Activated CD4-positive, alpha-beta T cell treated with anti-CD3 and anti-CD28 coated beads for 36 hours (primary cell): ENCODE results near the gene REPS1. TPM values are rescaled to one million over a fixed set of nuclear protein-coding genes. Genes with fewer than 3 reads are reported as not detected.
"Not testable (repeated sequence)": the region's sequence is repeated elsewhere in the genome, so short reads cannot be mapped to it uniquely, and the experiment has no call there.

ENCODE experiments used
- ATAC-seq: fragments of 200-7000 bp; cut with Tn5 transposase; one replicate; pipeline ENCODE4 v1.10.0; 2021; ENCODE audit warnings: mild to moderate bottlenecking, moderate library complexity
- CTCF ChIA-PET: fragments of 350-600 bp; sonication (Branson Sonifier 250); formaldehyde crosslinking; loops from one replicate; lab custom pipeline; 2021; ENCODE audit warnings: antibody characterized with exemption; lab: Charles Lee
- POLR2A ChIA-PET: fragments of 350-600 bp; sonication (Branson Sonifier 250); formaldehyde crosslinking; loops from one replicate; lab custom pipeline; 2021; ENCODE audit warnings: antibody characterized with exemption, inconsistent platforms; lab: Charles Lee
- DNase-seq: peaks from one replicate; pipeline ENCODE4 v3.0.0-alpha.2; 2020
- H3K27ac Mint-ChIP-seq: one replicate; pipeline ENCODE4 v1.8.0; 2021; ENCODE audit warnings: mixed read lengths
- H3K27me3 Mint-ChIP-seq: one replicate; pipeline ENCODE4 v1.8.0; 2021; ENCODE audit warnings: mixed read lengths
- H3K36me3 Mint-ChIP-seq: one replicate; pipeline ENCODE4 v1.8.0; 2021; ENCODE audit warnings: low read depth, mixed read lengths
- H3K4me1 Mint-ChIP-seq: one replicate; pipeline ENCODE4 v1.8.0; 2021; ENCODE audit warnings: mixed read lengths
- H3K4me3 Mint-ChIP-seq: one replicate; pipeline ENCODE4 v1.8.0; 2021; ENCODE audit warnings: mild to moderate bottlenecking, moderate library complexity, mixed read lengths
- H3K9me3 Mint-ChIP-seq: one replicate; pipeline ENCODE4 v1.8.0; 2021; ENCODE audit warnings: low read depth, mixed read lengths
- intact Hi-C, 2 experiments: fragments of 100-400 bp; cut with DNase I in 1 of 2; cut with micrococcal nuclease in 1 of 2; formaldehyde crosslinking; loops; one replicate each; pipeline versions ENCODE4 v1.14.2 to v1.15.1; 2022 to 2024; cut with DNase I, micrococcal nuclease
- total RNA-seq, 2 experiments: library from RNA; stranded (reverse); gene quantifications; one replicate each; pipeline ENCODE4 v1.2.3, GENCODE V29; 2021

The REPS1 gene, protein sequence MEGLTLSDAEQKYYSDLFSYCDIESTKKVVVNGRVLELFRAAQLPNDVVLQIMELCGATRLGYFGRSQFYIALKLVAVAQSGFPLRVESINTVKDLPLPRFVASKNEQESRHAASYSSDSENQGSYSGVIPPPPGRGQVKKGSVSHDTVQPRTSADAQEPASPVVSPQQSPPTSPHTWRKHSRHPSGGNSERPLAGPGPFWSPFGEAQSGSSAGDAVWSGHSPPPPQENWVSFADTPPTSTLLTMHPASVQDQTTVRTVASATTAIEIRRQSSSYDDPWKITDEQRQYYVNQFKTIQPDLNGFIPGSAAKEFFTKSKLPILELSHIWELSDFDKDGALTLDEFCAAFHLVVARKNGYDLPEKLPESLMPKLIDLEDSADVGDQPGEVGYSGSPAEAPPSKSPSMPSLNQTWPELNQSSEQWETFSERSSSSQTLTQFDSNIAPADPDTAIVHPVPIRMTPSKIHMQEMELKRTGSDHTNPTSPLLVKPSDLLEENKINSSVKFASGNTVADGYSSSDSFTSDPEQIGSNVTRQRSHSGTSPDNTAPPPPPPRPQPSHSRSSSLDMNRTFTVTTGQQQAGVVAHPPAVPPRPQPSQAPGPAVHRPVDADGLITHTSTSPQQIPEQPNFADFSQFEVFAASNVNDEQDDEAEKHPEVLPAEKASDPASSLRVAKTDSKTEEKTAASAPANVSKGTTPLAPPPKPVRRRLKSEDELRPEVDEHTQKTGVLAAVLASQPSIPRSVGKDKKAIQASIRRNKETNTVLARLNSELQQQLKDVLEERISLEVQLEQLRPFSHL
- total RNA-seq, result 10 to 100 TPM; 60.3 to 90.9 TPM

DNA sequence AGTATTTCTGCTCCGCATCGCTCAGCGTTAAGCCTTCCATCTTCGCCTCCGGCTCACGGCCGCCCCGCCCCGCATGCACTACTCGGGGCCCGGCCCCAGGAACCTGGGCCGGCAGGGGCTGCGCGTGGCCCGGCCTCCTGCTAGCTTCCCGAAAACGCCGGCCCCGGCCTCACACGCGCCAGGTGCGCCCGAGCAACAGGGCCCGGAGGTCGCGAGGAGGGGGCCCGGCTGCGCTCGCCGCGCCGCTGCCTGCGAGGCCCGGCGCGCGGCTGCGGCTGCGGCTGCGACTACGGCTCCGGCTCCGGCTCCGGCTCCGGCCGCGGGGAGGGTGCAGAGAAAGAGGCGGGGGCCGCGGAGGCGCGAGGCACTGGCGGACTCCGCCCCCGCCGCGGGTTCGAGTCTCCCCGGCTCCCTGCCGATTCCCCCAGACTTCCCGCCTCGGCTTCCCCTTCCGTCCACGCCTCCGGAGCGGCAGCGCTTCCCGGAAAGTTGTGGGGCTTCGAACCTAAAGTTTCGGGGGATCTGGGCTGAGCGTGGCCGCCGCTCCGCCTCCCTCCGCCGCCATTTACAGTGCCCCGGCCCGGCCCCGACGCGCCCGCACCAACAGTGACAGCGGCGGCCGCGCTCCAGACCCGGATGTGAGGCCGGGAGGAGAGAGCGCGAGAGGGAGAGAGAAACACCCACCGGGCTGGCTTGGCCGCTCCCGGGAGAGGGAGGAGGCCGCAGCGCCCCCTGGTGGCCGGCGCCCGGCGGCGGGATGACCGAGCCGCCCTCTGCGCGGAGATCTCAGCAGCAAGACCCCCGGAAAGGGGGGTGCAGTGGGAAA is at the start of gene REPS1:
REPS1 (minus strand) TSS at position 611 of the 826 bp plus-strand sequence; CDS start at position 40, 571 bp downstream.
- peaks cover 2% of the 10 kb centered on the region for H3K36me3 Mint-ChIP-seq
- H3K27ac Mint-ChIP-seq, result peak within 1 kb of the TSS; percentile 91
- CTCF ChIA-PET, result interaction anchor here (0.7 to 3.3 kb wide), 12 partner anchors 11 to 377 kb away, joined by 3 to 18 read pairs (median 6); no protein-coding TSS in a partner anchor
- no peaks in the 10 kb centered on the region for H3K9me3 Mint-ChIP-seq
- peaks cover 6% of the 10 kb centered on the region for H3K4me1 Mint-ChIP-seq
- ATAC-seq (peak; percentile 96), DNase-seq (peak; percentile 95)
- POLR2A ChIA-PET, result interaction anchor here (1.1 to 1.4 kb wide), 2 partner anchors 12 to 214 kb away, joined by 4 read pairs; partner anchors contain the start of gene CCDC28A
- H3K27me3 Mint-ChIP-seq, result no peaks in the 10 kb centered on the region
- intact Hi-C loops, result loop anchor here (1.0 to 10.0 kb wide), 13 partner anchors 40 to 583 kb away; partner anchors contain the start of genes ABRACL (in 2 of the 2), CITED2 (in 2 of the 2), CCDC28A (in 1 of the 2) and HEBP2 (in 1 of the 2)
- H3K4me3 Mint-ChIP-seq, result peak within 1 kb of the TSS; percentile 87

DNA sequence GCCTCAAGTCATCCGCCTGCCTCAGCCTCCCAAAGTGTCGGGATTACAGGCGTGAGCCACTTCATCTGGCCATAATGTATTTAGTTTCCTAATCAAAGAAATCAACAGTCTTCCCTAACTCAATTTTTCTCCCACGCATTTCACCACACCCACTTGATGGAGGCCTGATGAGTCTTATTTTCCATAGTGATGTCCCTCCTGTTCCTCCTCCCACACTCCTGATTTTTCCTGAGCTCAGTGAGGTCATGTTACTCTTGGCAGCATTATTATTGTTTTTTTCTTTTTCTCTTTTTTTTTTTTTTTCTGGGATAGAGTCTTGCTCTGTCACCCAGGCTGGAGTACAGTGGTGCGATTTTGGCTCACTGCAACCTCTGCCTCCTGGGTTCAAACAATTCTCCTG is 49.4 kb upstream of the REPS1 start:
- no peaks in the 10 kb centered on the region for H3K9me3 Mint-ChIP-seq
- ATAC-seq (no peak), DNase-seq (no peak)
- intact Hi-C loops, result no loop called here
- peaks cover 74% of the 10 kb centered on the region for H3K36me3 Mint-ChIP-seq
- ChIA-PET POLR2A (interaction anchor here (0.6 kb wide), 1 partner anchor 129 kb away, joined by 4 read pairs; no protein-coding TSS in a partner anchor), CTCF (interaction anchor here (1.1 to 1.3 kb wide), 2 partner anchors 16 to 327 kb away, joined by 3 to 4 read pairs; no protein-coding TSS in a partner anchor)
- no peak overlapping the region for H3K27ac Mint-ChIP-seq
- peaks cover 36% of the 10 kb centered on the region for H3K4me1 Mint-ChIP-seq
- H3K27me3 Mint-ChIP-seq, result no peaks in the 10 kb centered on the region
- no peak overlapping the region for H3K4me3 Mint-ChIP-seq

DNA sequence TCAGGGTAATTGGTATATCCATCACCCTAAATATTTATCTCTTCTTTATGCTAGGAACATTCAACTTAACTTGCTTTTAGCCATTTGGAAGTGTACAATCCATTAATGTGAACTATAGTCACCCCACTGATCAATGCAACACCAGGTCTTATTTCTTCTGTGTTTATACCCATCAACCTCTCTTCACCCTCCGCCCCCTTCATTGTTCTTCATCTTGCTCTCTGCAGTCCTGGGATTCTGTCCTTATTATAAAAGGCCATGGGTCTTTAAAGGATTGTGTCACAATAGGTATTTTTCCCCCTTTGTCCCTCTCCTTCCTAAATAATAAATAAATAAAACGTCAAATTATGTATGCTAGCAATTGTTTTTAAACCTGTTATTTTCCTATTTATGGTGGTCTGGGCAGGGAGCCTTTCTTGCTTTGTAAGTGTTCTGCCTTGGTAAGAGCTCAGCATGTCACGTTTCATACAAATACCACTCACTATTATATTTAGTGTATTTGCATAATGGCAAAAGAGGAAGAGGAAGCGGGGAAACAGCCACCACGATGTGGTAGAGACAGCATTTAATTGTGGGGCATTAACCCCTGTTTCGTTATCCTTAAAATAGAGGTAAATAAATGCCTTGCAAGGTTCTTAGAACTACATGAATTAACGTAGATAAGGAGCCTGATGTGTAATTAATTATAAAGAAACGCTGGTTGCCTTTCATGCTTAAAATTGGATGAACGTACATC is 42.3 kb upstream of the REPS1 start:
- Mint-ChIP-seq H3K9me3 (no peaks in the 10 kb centered on the region), H3K4me1 (peaks cover 28% of the 10 kb centered on the region), H3K4me3 (no peak overlapping the region), H3K27ac (no peak overlapping the region), H3K27me3 (no peaks in the 10 kb centered on the region), H3K36me3 (peaks cover 25% of the 10 kb centered on the region)
- ATAC-seq (no peak), DNase-seq (peak; percentile 30)
- ChIA-PET CTCF (interaction anchor here (1.0 to 1.4 kb wide), 3 partner anchors 11 to 81 kb away, joined by 3 to 4 read pairs (median 3); no protein-coding TSS in a partner anchor), POLR2A (no interaction called here)
- intact Hi-C loops, result loop anchor here in 1 of 2 experiments (5.0 kb wide), 1 partner anchor 82 kb away; no protein-coding TSS in a partner anchor

DNA sequence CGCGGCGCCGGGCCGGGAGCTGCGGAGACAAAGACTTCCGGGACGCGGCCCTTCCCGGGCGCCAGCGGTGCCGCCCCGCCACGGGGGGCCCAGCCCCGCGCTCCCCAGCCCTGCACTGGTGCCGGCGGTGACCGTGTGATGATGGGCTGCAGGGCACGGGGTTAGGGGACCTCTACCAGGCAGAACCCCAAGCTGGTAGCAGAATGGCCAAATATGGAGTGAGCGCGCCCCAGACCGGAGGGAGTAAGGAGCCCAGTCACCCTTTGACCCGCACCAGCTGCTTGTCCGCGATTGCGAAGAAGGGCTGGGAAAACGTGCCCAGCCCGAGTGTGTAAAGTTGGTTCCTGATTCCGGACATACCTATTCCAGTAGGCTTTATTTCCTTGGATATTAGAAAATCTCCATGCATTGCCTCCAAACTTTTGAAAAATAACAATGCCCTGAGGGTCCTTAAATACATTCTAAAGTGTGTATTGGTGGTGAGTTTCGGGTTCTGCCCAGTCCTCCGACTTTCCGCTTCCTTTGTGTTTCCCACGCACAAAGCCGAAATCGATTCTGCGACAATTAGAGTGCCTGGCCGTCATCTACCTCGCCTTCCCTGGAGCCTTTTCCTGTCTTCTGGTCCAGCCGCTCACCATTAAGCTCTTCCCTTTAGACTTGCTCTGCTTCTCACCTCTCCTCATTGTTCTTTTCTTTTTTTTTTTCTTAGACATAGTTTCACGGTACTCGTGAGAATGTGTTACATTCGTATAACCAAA is 41.6 kb upstream of the REPS1 start:
- Mint-ChIP-seq H3K36me3 (peaks cover 18% of the 10 kb centered on the region), H3K27me3 (no peaks in the 10 kb centered on the region), H3K4me3 (no peak overlapping the region), H3K4me1 (peaks cover 28% of the 10 kb centered on the region), H3K9me3 (no peaks in the 10 kb centered on the region), H3K27ac (no peak overlapping the region)
- ChIA-PET CTCF (interaction anchor here (1.0 kb wide), 2 partner anchors 10 to 214 kb away, joined by 3 read pairs; no protein-coding TSS in a partner anchor), POLR2A (interaction anchor here (0.8 to 1.1 kb wide), 2 partner anchors 107 to 346 kb away, joined by 3 read pairs; no protein-coding TSS in a partner anchor)
- peak; percentile 5 for ATAC-seq
- intact Hi-C loops, result loop anchor here (2.0 to 5.0 kb wide), 9 partner anchors 71 to 343 kb away; partner anchors contain the start of genes CITED2 (in 1 of the 2) and TXLNB (in 1 of the 2)
- peak; percentile 48 for DNase-seq

DNA sequence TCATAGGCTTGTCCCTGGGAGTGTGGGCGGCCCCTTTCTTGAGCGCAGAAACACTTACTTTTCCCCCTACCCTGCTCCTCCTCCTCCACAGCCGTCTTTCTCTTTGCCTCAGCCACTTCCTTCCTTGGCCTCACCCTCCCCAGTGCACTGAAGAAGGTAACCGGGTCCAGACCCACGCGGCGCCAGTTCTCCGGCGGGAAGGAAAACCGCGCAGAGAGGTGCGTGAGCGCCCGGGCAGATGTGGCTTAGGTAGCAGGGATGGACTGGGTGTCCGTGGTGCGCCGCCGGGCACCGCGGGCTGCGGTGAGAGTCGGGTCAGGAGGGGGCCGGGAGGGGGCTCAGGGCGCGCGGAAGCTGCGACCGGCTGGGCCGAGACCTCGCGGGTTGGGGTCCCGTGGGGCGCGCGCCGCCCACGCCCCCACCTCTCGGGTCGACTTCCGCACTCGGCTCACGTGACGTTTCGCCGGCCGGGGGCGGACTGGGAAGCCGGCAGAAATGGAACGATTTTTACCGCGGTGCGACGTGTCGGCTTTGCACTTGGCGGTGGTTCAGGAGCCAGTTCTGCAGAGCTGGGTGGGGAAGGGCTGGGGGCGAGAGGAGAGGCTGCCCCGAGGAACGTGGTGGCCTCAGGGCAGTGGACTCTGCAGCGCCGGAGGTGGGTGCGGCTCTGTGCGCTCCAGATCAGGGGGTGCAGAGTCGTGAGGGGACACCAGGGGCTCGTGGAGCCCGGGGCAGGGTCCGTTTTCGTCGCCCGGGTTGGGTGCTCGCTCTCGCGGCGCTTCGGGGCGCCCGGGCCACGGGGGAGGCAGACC is 40.8 kb upstream of the REPS1 start, which contains the start of gene ABRACL:
ABRACL (plus strand) TSS at position 88 of the 812 bp plus-strand sequence. CDS start 5,416 bp downstream, outside the sequence.
- peak within 1 kb of the TSS; percentile 93 for H3K27ac Mint-ChIP-seq
- no peaks in the 10 kb centered on the region for H3K27me3 Mint-ChIP-seq
- ChIA-PET CTCF (interaction anchor here (1.0 kb wide), 1 partner anchor 213 kb away, joined by 3 read pairs; no protein-coding TSS in a partner anchor), POLR2A (interaction anchor here (0.8 to 1.1 kb wide), 2 partner anchors 108 to 346 kb away, joined by 3 read pairs; no protein-coding TSS in a partner anchor)
- peaks cover 23% of the 10 kb centered on the region for H3K4me1 Mint-ChIP-seq
- intact Hi-C loops, result loop anchor here (1.0 to 5.0 kb wide), 16 partner anchors 31 to 345 kb away; partner anchors contain the start of genes CITED2 (in 2 of the 2), REPS1 (in 2 of the 2), CCDC28A (in 1 of the 2) and TXLNB (in 1 of the 2)
- H3K36me3 Mint-ChIP-seq, result peaks cover 11% of the 10 kb centered on the region
- ATAC-seq (peak; percentile 85), DNase-seq (peak; percentile 93)
- H3K4me3 Mint-ChIP-seq, result no peak within 1 kb of the TSS
- no peaks in the 10 kb centered on the region for H3K9me3 Mint-ChIP-seq

DNA sequence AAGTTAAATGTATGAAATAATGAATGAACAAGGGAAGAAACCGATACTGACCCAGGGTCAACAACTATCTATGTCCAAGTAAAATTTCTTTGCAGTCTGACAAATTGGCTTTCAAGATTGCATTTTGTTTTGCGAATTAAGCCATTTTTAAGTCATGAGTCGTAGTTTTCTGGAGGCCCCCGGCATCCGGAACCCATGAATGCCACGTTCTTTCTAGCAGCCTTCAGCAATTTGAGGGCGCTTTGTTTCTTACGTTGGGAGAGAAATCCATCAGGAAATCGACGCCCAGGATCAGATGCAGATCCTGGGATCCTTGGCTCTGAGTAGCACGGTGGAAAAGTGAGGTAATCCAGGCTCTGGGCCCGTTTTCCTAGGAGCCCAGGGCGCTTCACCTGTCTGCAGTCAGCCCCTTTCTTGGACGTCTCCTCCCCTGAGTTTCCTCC is 40.2 kb upstream of the REPS1 start:
- ChIA-PET POLR2A (no interaction called here), CTCF (interaction anchor here (1.0 kb wide), 1 partner anchor 74 kb away, joined by 4 read pairs; no protein-coding TSS in a partner anchor)
- Mint-ChIP-seq H3K36me3 (peaks cover 5% of the 10 kb centered on the region), H3K4me3 (no peak overlapping the region), H3K9me3 (no peaks in the 10 kb centered on the region), H3K27me3 (no peaks in the 10 kb centered on the region), H3K27ac (peak overlapping the region; percentile 93), H3K4me1 (peaks cover 17% of the 10 kb centered on the region)
- ATAC-seq (peak; percentile 11), DNase-seq (no peak)
- intact Hi-C loops, result loop anchor here (1.0 to 5.0 kb wide), 16 partner anchors 32 to 346 kb away; partner anchors contain the start of genes CITED2 (in 2 of the 2), REPS1 (in 2 of the 2), CCDC28A (in 1 of the 2) and TXLNB (in 1 of the 2)

DNA sequence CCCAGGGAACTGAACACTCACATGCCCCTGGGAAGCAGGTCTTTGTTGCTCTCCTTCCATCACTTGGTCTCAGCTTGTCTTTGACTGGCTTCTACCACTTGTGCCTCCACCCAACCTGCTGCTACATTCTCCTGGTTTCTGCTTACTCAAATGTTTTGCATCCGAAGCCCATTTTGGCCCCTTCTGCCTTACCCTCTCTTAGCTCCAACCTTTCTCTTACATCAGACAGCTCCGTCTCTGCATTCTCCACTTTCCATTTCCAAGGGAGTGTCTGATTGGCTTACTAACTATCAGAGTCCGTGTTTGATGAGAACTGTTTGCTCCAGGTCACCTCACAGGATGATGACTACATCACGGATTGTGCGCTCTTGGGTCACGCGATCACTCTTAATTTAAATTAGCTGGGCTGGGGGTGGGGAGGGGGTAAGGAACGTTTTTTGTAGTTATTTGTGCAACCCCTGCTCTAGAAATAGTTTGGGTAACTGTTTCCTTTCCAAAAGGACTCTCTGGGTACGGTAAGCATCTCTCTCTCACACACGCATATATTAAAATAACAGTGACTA is 39.6 kb upstream of the REPS1 start:
- Mint-ChIP-seq H3K4me1 (peaks cover 11% of the 10 kb centered on the region), H3K9me3 (no peaks in the 10 kb centered on the region), H3K4me3 (no peak overlapping the region), H3K36me3 (peaks cover 2% of the 10 kb centered on the region), H3K27me3 (no peaks in the 10 kb centered on the region), H3K27ac (peak overlapping the region; percentile 93)
- intact Hi-C loops, result loop anchor here (1.0 to 5.0 kb wide), 16 partner anchors 33 to 347 kb away; partner anchors contain the start of genes CITED2 (in 2 of the 2), REPS1 (in 2 of the 2), CCDC28A (in 1 of the 2) and TXLNB (in 1 of the 2)
- ChIA-PET CTCF (interaction anchor here (0.6 to 1.5 kb wide), 4 partner anchors 73 to 292 kb away, joined by 3 to 4 read pairs (median 4); no protein-coding TSS in a partner anchor), POLR2A (interaction anchor here (0.6 to 0.9 kb wide), 2 partner anchors 39 to 114 kb away, joined by 3 read pairs; no protein-coding TSS in a partner anchor)
- peak; percentile 75 for DNase-seq
- peak; percentile 72 for ATAC-seq

DNA sequence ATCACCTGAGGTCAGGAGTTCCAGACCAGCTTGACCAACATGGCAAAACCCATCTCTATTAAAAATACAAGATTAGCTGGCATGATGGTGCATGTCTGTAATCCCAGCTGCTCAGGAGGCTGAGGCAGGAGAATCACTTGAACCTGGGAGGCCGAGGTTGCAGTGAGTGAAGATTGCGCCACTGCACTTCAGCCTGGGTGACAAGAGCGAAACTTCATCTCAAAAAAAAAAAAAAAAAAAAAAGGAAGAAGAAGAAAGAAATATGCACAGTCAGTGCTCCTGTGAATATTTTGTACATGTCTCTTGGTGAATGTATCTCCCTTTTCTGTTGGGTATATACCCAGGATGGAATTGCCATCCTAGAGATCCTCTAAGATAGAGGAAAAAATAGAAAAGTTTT is 37.4 kb upstream of the REPS1 start:
- H3K4me3 Mint-ChIP-seq, DNase-seq, H3K36me3 Mint-ChIP-seq, H3K27me3 Mint-ChIP-seq, POLR2A ChIA-PET, H3K27ac Mint-ChIP-seq, H3K4me1 Mint-ChIP-seq, CTCF ChIA-PET, H3K9me3 Mint-ChIP-seq, ATAC-seq: not testable (repeated sequence)
- intact Hi-C loops, result loop anchor here (5.0 kb wide), 6 partner anchors 87 to 347 kb away; partner anchors contain the start of gene CITED2 (in 1 of the 2)
